Caco-2 (cell line): ENCODE results near the gene FAP. TPM values are rescaled to one million over a fixed set of nuclear protein-coding genes. Genes with fewer than 3 reads are reported as not detected.

ENCODE experiments used
- BruUV-seq: library from RNA; stranded (reverse); fragments of 400-500 nt; replicated peaks from 2 replicates; lab custom pipeline; 2021; lab: Mats Ljungman, UMichigan
- CTCF ChIA-PET: fragments of 300-600 bp; sonication (Branson Sonifier 250); formaldehyde crosslinking; loops from one replicate; lab custom pipeline; 2022; ENCODE audit warnings: antibody characterized with exemption; lab: Charles Lee
- POLR2A ChIA-PET: fragments of 300-600 bp; sonication (Branson Sonifier 250); formaldehyde crosslinking; loops from one replicate; lab custom pipeline; 2022; ENCODE audit warnings: antibody characterized with exemption; lab: Charles Lee
- DNase-seq, 2 experiments: peaks; one replicate each; pipeline versions ENCODE4 v3.0.0 to v3.0.0-alpha.2; 2020 to 2022
- H3K27me3 ChIP-seq: replicated peaks from 2 replicates; pipeline ENCODE4 v1.6.0; 2011; ENCODE audit warnings: low read length; ENCODE audit not compliant: control insufficient read depth, insufficient read depth
- H3K36me3 ChIP-seq: 2 replicates; pipeline ENCODE4 v1.5.1; 2011; ENCODE audit warnings: low read length; ENCODE audit not compliant: control insufficient read depth, insufficient read depth
- H3K4me1 ChIP-seq: fragments of 250-450 bp; sonication (Bioruptor Pico); 2 replicates; pipeline ENCODE4 v1.5.1; 2020; ENCODE audit warnings: mild to moderate bottlenecking
- H3K4me3 ChIP-seq: 2 replicates; pipeline ENCODE4 v1.5.1; 2011; ENCODE audit warnings: low read depth, mild to moderate bottlenecking, control low read depth, low read length
- H3K9me3 ChIP-seq: fragments of 250-450 bp; sonication (Bioruptor Pico); 2 replicates; pipeline ENCODE4 v1.5.1; 2020; ENCODE audit warnings: mild to moderate bottlenecking, moderate library complexity
- H3K27ac Mint-ChIP-seq: one replicate; pipeline ENCODE4 v1.8.0; 2022; ENCODE audit warnings: mixed read lengths; ENCODE audit not compliant: unreplicated experiment
- H3K27me3 Mint-ChIP-seq: one replicate; pipeline ENCODE4 v1.8.0; 2022; ENCODE audit warnings: mixed read lengths; ENCODE audit not compliant: insufficient read depth, unreplicated experiment
- H3K36me3 Mint-ChIP-seq: one replicate; pipeline ENCODE4 v1.8.0; 2022; ENCODE audit warnings: mild to moderate bottlenecking, mixed read lengths; ENCODE audit not compliant: insufficient read depth, unreplicated experiment
- H3K4me1 Mint-ChIP-seq: one replicate; pipeline ENCODE4 v1.8.0; 2022; ENCODE audit warnings: low read depth, mixed read lengths; ENCODE audit not compliant: unreplicated experiment
- H3K4me3 Mint-ChIP-seq: one replicate; pipeline ENCODE4 v1.8.0; 2022; ENCODE audit warnings: mild to moderate bottlenecking, moderate library complexity, mixed read lengths; ENCODE audit not compliant: unreplicated experiment
- H3K9me3 Mint-ChIP-seq: one replicate; pipeline ENCODE4 v1.8.0; 2022; ENCODE audit warnings: mixed read lengths; ENCODE audit not compliant: unreplicated experiment
- CTCF ChIP-seq, 2 experiments: fragments of 200-600 bp in 1 of 2; IDR thresholded peaks; 1 replicate in 1 of 2; 2 replicates in 1 of 2; pipeline versions ENCODE4 v1.5.1 to v1.8.0; 2011 to 2022; ENCODE audit warnings: antibody characterized with exemption in 1 of 2, control low read depth in 1 of 2, inconsistent platforms in 1 of 2, low read depth in 1 of 2, low read length in 1 of 2, mild to moderate bottlenecking in 1 of 2, moderate library complexity in 1 of 2; ENCODE audit not compliant: insufficient read depth in 1 of 2, severe bottlenecking in 1 of 2, unreplicated experiment in 1 of 2
- intact Hi-C: fragments of 100-400 bp; cut with micrococcal nuclease; formaldehyde crosslinking; loops from one replicate; pipeline ENCODE4 v1.10.0; 2022; ENCODE audit not compliant: unreplicated experiment
- total RNA-seq: library from RNA; stranded (reverse); gene quantifications from 2 replicates; pipeline ENCODE4 v1.2.3, GENCODE V29; 2022

The FAP gene
- total RNA-seq, 1 experiment from 2014 or later = not detected

- no peaks in the 10 kb centered on the region for H3K9me3 Mint-ChIP-seq
- H3K27me3 ChIP-seq = no peaks in the 10 kb centered on the region
- TF ChIP-seq CTCF (IDR thresholded peaks at IDR 0.05; ENCODE audit: insufficient read depth in 1 of 2, low read depth in 1 of 2, low read length in 1 of 2, severe bottlenecking in 1 of 2, unreplicated experiment in 1 of 2) = no peak
- H3K4me3 Mint-ChIP-seq = no peak overlapping the region
- BruUV-seq = no TSS peak
- no peak overlapping the region for H3K27ac Mint-ChIP-seq
- no peaks in the 10 kb centered on the region for H3K4me1 Mint-ChIP-seq
- no peaks in the 10 kb centered on the region for H3K27me3 Mint-ChIP-seq
- ChIA-PET POLR2A (no interaction called here), CTCF (no interaction called here)
- H3K9me3 ChIP-seq = no peaks in the 10 kb centered on the region
- no peak for DNase-seq
- H3K4me3 ChIP-seq = no peak overlapping the region
- H3K4me1 ChIP-seq = no peaks in the 10 kb centered on the region
- H3K36me3 ChIP-seq = no peaks in the 10 kb centered on the region
- intact Hi-C loops = no loop called here
- no peaks in the 10 kb centered on the region for H3K36me3 Mint-ChIP-seq
Observed at GRCh38 chr2:162261032-162261945, 18.0 kb upstream of the FAP start.

GRCh38 chr2:162258686-162259085, 15.4 kb upstream of the FAP start:
- POLR2A ChIA-PET = no interaction called here
- H3K36me3 ChIP-seq = no peaks in the 10 kb centered on the region
- no peak for TF ChIP-seq CTCF (IDR thresholded peaks at IDR 0.05; ENCODE audit: insufficient read depth in 1 of 2, low read depth in 1 of 2, low read length in 1 of 2, severe bottlenecking in 1 of 2, unreplicated experiment in 1 of 2)
- Mint-ChIP-seq H3K4me3 (no peak overlapping the region), H3K36me3 (no peaks in the 10 kb centered on the region), H3K27me3 (no peaks in the 10 kb centered on the region), H3K9me3 (no peaks in the 10 kb centered on the region), H3K4me1 (no peaks in the 10 kb centered on the region), H3K27ac (no peak overlapping the region)
- no peaks in the 10 kb centered on the region for H3K9me3 ChIP-seq
- no peak for DNase-seq
- BruUV-seq = no TSS peak
- H3K4me3 ChIP-seq = no peak overlapping the region
- CTCF ChIA-PET = no interaction called here
- H3K4me1 ChIP-seq = no peaks in the 10 kb centered on the region
- intact Hi-C loops = no loop called here
- H3K27me3 ChIP-seq = no peaks in the 10 kb centered on the region

GRCh38 chr2:162258169-162258568, 14.9 kb upstream of the FAP start:
- no peaks in the 10 kb centered on the region for H3K27me3 ChIP-seq
- H3K9me3 ChIP-seq = no peaks in the 10 kb centered on the region
- H3K27ac Mint-ChIP-seq = no peak overlapping the region
- H3K4me3 Mint-ChIP-seq = no peak overlapping the region
- no peak for DNase-seq
- H3K36me3 ChIP-seq = no peaks in the 10 kb centered on the region
- no peak for TF ChIP-seq CTCF (IDR thresholded peaks at IDR 0.05; ENCODE audit: insufficient read depth in 1 of 2, low read depth in 1 of 2, low read length in 1 of 2, severe bottlenecking in 1 of 2, unreplicated experiment in 1 of 2)
- ChIA-PET CTCF (no interaction called here), POLR2A (no interaction called here)
- intact Hi-C loops = no loop called here
- no peaks in the 10 kb centered on the region for H3K36me3 Mint-ChIP-seq
- no peaks in the 10 kb centered on the region for H3K9me3 Mint-ChIP-seq
- no TSS peak for BruUV-seq
- H3K27me3 Mint-ChIP-seq = no peaks in the 10 kb centered on the region
- no peak overlapping the region for H3K4me3 ChIP-seq
- no peaks in the 10 kb centered on the region for H3K4me1 ChIP-seq
- no peaks in the 10 kb centered on the region for H3K4me1 Mint-ChIP-seq
